ENCODE data around the gene ACADM. TPM values are rescaled to one million over a fixed set of nuclear protein-coding genes. Genes with fewer than 3 reads are reported as not detected.
"Not testable (repeated sequence)": the region's sequence is repeated elsewhere in the genome, so short reads cannot be mapped to it uniquely, and the experiment has no call there.

The ACADM gene
- polyA plus RNA-seq, 1 of the 3 experiments (the other 2 are of a cell fraction): 18.6 TPM

DNA sequence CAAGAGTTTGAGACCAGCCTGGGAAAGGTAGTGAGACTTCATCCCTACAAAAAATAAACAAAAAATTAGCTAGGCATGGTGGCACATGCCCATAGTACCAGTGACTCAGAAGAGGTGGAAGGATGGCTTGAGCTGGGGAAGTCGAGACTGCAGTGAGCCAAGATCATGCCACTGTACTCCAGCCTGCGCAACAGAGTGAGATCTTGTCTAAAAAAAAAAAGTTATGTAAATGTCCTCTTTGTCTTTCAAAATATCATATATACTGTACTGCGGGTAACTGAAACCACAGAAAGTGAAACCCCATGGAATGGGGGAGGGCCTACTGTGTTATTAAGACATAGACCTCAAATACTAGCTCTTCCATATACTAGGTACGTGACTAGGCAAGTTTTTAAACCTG is 20.8 kb downstream of the ACADM start:
- WGBS (ENCODE audit: low lambda C conversion rate): 96% methylated on average over 4 of the region's 4 CpGs
- Histone ChIP-seq H3F3A (replicated peaks; ENCODE audit: insufficient read depth) (no peaks in the 10 kb centered on the region), H3K79me2 (ENCODE audit: insufficient read depth) (no peaks in the 10 kb centered on the region), H3K4me3 (ENCODE audit: low read depth in 2 of 2, low read length in 1 of 2) (no peak overlapping the region), H3K27ac (ENCODE audit: low read depth in 2 of 2, low read length in 1 of 2) (no peak overlapping the region), H2AFZ (ENCODE audit: low read depth) (no peak overlapping the region), H3K9me3 (no peaks in the 10 kb centered on the region), H3K9ac (no peak overlapping the region), H3K27me3 (ENCODE audit: insufficient read depth) (no peaks in the 10 kb centered on the region), H3K4me1 (ENCODE audit: control insufficient read depth in 1 of 2, insufficient read depth in 2 of 2, low read depth in 1 of 2, low read length in 1 of 2) (no peaks in the 10 kb centered on the region), H3K36me3 (replicated peaks in 1 of 2; ENCODE audit: control insufficient read depth in 1 of 2, insufficient read depth in 2 of 2, low read length in 1 of 2) (peaks cover 45 to 56% of the 10 kb centered on the region in 2 experiments), H3K9me2 (no peaks in the 10 kb centered on the region), H3K4me2 (no peak overlapping the region), H4K20me1 (ENCODE audit: insufficient read depth) (no peaks in the 10 kb centered on the region)
- ChIA-PET POLR2A (interaction anchor here (0.8 kb wide), 1 partner anchor 16 kb away, joined by 3 read pairs; no protein-coding TSS in a partner anchor), CTCF (interaction anchor here (1.2 kb wide), 1 partner anchor 15 kb away, joined by 3 read pairs; no protein-coding TSS in a partner anchor)
- DNase-seq: no peak
- TF ChIP-seq RFX5 (IDR thresholded peaks at IDR 0.05; ENCODE audit: low read length): no peak
- TF ChIP-seq EZH2phosphoT487 (IDR thresholded peaks at IDR 0.05; ENCODE audit: borderline replicate concordance, low read depth): no peak

DNA sequence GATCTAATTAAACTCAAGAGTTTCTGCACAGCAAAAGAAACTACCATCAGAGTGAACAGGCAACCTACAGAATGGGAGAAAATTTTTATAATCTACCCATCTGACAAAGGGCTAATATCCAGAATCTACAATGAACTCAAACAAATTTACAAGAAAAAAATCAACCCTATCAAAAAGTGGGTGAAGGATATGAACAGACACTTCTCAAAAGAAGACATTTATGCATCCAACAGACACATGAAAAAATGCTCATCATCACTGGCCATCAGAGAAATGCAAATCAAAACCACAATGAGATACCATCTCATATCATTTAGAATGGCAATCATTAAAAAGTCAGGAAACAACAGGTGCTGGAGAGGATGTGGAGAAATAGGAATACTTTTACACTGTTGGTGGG is 32.7 kb downstream of the ACADM start:
- H3K27ac ChIP-seq (ENCODE audit: low read depth in 2 of 2, low read length in 1 of 2); H3F3A ChIP-seq (replicated peaks; ENCODE audit: insufficient read depth); H3K79me2 ChIP-seq (ENCODE audit: insufficient read depth); H4K20me1 ChIP-seq (ENCODE audit: insufficient read depth); H2AFZ ChIP-seq (ENCODE audit: low read depth); H3K9me3 ChIP-seq; H3K4me1 ChIP-seq (ENCODE audit: control insufficient read depth in 1 of 2, insufficient read depth in 2 of 2, low read depth in 1 of 2, low read length in 1 of 2); DNase-seq; POLR2A ChIA-PET; H3K4me2 ChIP-seq; H3K27me3 ChIP-seq (ENCODE audit: insufficient read depth); H3K4me3 ChIP-seq (ENCODE audit: low read depth in 2 of 2, low read length in 1 of 2); H3K9me2 ChIP-seq; H3K9ac ChIP-seq: not testable (repeated sequence)
- H3K36me3 ChIP-seq (replicated peaks in 1 of 2; ENCODE audit: control insufficient read depth in 1 of 2, insufficient read depth in 2 of 2, low read length in 1 of 2): peaks cover 10 to 55% of the 10 kb centered on the region in 2 experiments
- CTCF ChIA-PET: interaction anchor here (1.0 kb wide), 1 partner anchor 300 kb away, joined by 4 read pairs; no protein-coding TSS in a partner anchor

DNA sequence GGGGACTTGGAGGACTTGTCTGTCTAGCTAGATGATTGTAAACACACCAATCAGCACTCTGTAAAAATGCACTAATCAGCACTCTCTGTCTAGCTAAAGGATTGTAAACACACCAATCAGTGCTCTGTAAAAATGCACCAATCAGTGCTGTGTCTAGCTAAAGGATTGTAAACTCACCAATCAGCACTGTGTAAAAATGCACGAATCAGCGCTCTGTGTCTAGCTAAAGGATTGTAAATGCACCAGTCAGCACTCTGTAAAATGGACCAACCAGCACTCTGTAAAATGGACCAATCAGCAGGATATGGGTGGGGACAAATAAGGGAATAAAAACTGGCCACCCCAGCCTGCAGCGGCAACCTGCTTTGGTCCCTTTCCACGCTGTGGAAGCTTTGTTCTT is 34.0 kb downstream of the ACADM start:
- POLR2A ChIA-PET; H2AFZ ChIP-seq (ENCODE audit: low read depth): not testable (repeated sequence)

DNA sequence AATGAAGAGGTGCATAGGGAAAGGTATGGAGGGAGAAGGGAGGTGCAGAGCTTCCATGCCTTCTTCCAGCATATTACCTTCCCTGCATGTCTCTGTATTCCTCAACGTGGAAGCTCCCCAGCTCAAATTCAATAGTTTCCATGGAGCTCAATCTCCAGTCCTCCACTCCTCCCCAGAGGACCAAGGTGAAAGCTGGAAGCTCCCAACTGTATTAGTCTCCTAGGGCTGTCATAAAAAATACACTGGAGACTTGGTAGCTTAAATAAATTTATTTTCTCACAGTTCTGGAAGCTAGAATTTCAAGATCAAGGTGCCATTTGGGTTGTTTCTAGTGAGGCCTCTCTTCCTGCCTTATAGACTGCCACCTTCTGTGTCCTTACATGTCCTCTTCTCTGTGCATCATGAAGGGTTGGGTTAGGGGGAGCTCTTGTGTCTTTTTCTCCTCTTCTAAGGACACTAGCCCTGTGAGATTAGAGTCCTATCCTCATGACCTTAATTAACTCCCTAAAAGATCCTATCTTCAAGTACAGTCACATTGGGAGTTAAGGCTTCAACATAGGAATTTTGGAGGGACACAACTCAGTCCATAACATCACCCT is 39.6 kb downstream of the ACADM start:
- peaks cover 12 to 32% of the 10 kb centered on the region in 2 experiments for H3K36me3 ChIP-seq (replicated peaks in 1 of 2; ENCODE audit: control insufficient read depth in 1 of 2, insufficient read depth in 2 of 2, low read length in 1 of 2)
- peak overlapping the region in 1 of 2 experiments; percentile 91; a peak in 2 of 4 replicates for H3K27ac ChIP-seq (ENCODE audit: low read depth in 2 of 2, low read length in 1 of 2)
- no peaks in the 10 kb centered on the region for H3K27me3 ChIP-seq (ENCODE audit: insufficient read depth)
- ChIA-PET CTCF (no interaction called here), POLR2A (no interaction called here)
- H3K9me2 ChIP-seq: no peaks in the 10 kb centered on the region
- no peak for TF ChIP-seq POLR2AphosphoS5 (IDR thresholded peaks at IDR 0.05; ENCODE audit: low read depth, low read length)
- TF ChIP-seq, protein P1, sequence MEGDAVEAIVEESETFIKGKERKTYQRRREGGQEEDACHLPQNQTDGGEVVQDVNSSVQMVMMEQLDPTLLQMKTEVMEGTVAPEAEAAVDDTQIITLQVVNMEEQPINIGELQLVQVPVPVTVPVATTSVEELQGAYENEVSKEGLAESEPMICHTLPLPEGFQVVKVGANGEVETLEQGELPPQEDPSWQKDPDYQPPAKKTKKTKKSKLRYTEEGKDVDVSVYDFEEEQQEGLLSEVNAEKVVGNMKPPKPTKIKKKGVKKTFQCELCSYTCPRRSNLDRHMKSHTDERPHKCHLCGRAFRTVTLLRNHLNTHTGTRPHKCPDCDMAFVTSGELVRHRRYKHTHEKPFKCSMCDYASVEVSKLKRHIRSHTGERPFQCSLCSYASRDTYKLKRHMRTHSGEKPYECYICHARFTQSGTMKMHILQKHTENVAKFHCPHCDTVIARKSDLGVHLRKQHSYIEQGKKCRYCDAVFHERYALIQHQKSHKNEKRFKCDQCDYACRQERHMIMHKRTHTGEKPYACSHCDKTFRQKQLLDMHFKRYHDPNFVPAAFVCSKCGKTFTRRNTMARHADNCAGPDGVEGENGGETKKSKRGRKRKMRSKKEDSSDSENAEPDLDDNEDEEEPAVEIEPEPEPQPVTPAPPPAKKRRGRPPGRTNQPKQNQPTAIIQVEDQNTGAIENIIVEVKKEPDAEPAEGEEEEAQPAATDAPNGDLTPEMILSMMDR (IDR thresholded peaks at IDR 0.05): no peak
- TF ChIP-seq GATA2 (CRISPR knock-in tag; IDR thresholded peaks at IDR 0.05): no peak
- TF ChIP-seq, protein P2, sequence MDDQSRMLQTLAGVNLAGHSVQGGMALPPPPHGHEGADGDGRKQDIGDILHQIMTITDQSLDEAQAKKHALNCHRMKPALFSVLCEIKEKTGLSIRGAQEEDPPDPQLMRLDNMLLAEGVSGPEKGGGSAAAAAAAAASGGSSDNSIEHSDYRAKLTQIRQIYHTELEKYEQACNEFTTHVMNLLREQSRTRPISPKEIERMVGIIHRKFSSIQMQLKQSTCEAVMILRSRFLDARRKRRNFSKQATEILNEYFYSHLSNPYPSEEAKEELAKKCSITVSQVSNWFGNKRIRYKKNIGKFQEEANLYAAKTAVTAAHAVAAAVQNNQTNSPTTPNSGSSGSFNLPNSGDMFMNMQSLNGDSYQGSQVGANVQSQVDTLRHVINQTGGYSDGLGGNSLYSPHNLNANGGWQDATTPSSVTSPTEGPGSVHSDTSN (IDR thresholded peaks at IDR 0.05): no peak
- TF ChIP-seq CHD2 (IDR thresholded peaks at IDR 0.05; ENCODE audit: low read length, partially characterized antibody): no peak
- TF ChIP-seq, protein P3, sequence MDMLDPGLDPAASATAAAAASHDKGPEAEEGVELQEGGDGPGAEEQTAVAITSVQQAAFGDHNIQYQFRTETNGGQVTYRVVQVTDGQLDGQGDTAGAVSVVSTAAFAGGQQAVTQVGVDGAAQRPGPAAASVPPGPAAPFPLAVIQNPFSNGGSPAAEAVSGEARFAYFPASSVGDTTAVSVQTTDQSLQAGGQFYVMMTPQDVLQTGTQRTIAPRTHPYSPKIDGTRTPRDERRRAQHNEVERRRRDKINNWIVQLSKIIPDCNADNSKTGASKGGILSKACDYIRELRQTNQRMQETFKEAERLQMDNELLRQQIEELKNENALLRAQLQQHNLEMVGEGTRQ (IDR thresholded peaks at IDR 0.05; ENCODE audit: borderline replicate concordance, low read depth, low read length): no peak
- no peak for TF ChIP-seq MXI1 (IDR thresholded peaks at IDR 0.05; ENCODE audit: low read depth, low read length)
- TF ChIP-seq EP300 (IDR thresholded peaks at IDR 0.05; ENCODE audit: borderline replicate concordance in 1 of 2, low read depth in 1 of 2, low read length in 1 of 2): no peak
- H3K79me2 ChIP-seq (ENCODE audit: insufficient read depth): no peaks in the 10 kb centered on the region
- no peak overlapping the region for H3K4me2 ChIP-seq
- no peak overlapping the region for H3K9ac ChIP-seq
- 23% methylated on average over 1 of the region's 1 CpG for WGBS (ENCODE audit: low lambda C conversion rate)
- H3F3A ChIP-seq (replicated peaks; ENCODE audit: insufficient read depth): peaks cover 40% of the 10 kb centered on the region
- DNase-seq: no peak
- H3K9me3 ChIP-seq: no peaks in the 10 kb centered on the region
- no peak overlapping the region for H3K4me3 ChIP-seq (ENCODE audit: low read depth in 2 of 2, low read length in 1 of 2)
- H2AFZ ChIP-seq (ENCODE audit: low read depth): no peak overlapping the region
- H3K4me1 ChIP-seq (ENCODE audit: control insufficient read depth in 1 of 2, insufficient read depth in 2 of 2, low read depth in 1 of 2, low read length in 1 of 2): peaks cover 0 to 24% of the 10 kb centered on the region in 2 experiments; a peak in 2 of 4 replicates
- no peaks in the 10 kb centered on the region for H4K20me1 ChIP-seq (ENCODE audit: insufficient read depth)

More for the DNA sequence above, 34.0 kb downstream of the ACADM start:
- H3K4me2 ChIP-seq; CTCF ChIA-PET; H3K4me3 ChIP-seq (ENCODE audit: low read depth in 2 of 2, low read length in 1 of 2); H3K27ac ChIP-seq (ENCODE audit: low read depth in 2 of 2, low read length in 1 of 2); H3K4me1 ChIP-seq (ENCODE audit: control insufficient read depth in 1 of 2, insufficient read depth in 2 of 2, low read depth in 1 of 2, low read length in 1 of 2); H3K27me3 ChIP-seq (ENCODE audit: insufficient read depth); H3K79me2 ChIP-seq (ENCODE audit: insufficient read depth); H3K9me3 ChIP-seq; H3K9ac ChIP-seq; DNase-seq; H3K9me2 ChIP-seq; H4K20me1 ChIP-seq (ENCODE audit: insufficient read depth): not testable (repeated sequence)
- WGBS (ENCODE audit: low lambda C conversion rate): 100% methylated on average over 4 of the region's 4 CpGs
- H3F3A ChIP-seq (replicated peaks; ENCODE audit: insufficient read depth): peaks cover 16% of the 10 kb centered on the region
- peaks cover 14 to 54% of the 10 kb centered on the region in 2 experiments for H3K36me3 ChIP-seq (replicated peaks in 1 of 2; ENCODE audit: control insufficient read depth in 1 of 2, insufficient read depth in 2 of 2, low read length in 1 of 2)
